HepG2 (cell line): ENCODE measurements around the gene ZNF678. TPM values are rescaled to one million over a fixed set of nuclear protein-coding genes. Genes with fewer than 3 reads are reported as not detected.

Source experiments
- ATAC-seq: fragments of 200-7000 bp; cut with Tn5 transposase; 3 replicates; pipeline ENCODE4 v1.9.1; 2020; ENCODE audit warnings: mild to moderate bottlenecking, moderate library complexity
- BruUV-seq: library from RNA; stranded (reverse); fragments of 400-500 nt; replicated peaks from 2 replicates; lab custom pipeline; 2021; lab: Mats Ljungman, UMichigan
- CTCF ChIA-PET: fragments of 300-600 bp; formaldehyde crosslinking; extraction: SDS; loops from one replicate; lab custom pipeline; 2021; ENCODE audit warnings: low total read pairs, inconsistent platforms, low intra/inter-chr PET ratio; lab: Yijun Ruan, JAX
- POLR2A ChIA-PET: fragments of 350-600 bp; sonication (Branson Sonifier 250); formaldehyde crosslinking; loops from one replicate; lab custom pipeline; 2020; ENCODE audit warnings: antibody characterized with exemption, inconsistent platforms; lab: Yijun Ruan, JAX
- DNase-seq: peaks from one replicate; pipeline ENCODE4 v3.0.0-alpha.2; 2015; ENCODE audit warnings: low spot score
- FAIRE-seq: peaks from 3 replicates; lab custom pipeline; 2011; peaks lifted over from hg19 to GRCh38; lab: Jason Lieb, UNC
- H2AFZ ChIP-seq: one replicate; pipeline ENCODE4 v1.6.1; 2011; ENCODE audit warnings: low read length, inconsistent platforms
- H3K27ac ChIP-seq: fragments of 300-600 bp; 3 replicates; pipeline ENCODE4 v1.8.0; 2011; ENCODE audit warnings: mixed run types, mild to moderate bottlenecking, mixed read lengths, low read length, inconsistent platforms; ENCODE audit not compliant: insufficient read depth; ENCODE audit errors: extremely low read length
- H3K27me3 ChIP-seq, 2 experiments: fragments of 200-600 bp in 1 of 2; 2 replicates in 1 of 2; 3 replicates in 1 of 2; pipeline versions ENCODE4 v1.6.0 to v1.8.0; 2011; ENCODE audit warnings: low read length in 2 of 2, mild to moderate bottlenecking in 2 of 2, moderate library complexity in 2 of 2, inconsistent platforms in 1 of 2; ENCODE audit not compliant: insufficient read depth in 2 of 2, control insufficient read depth in 1 of 2
- H3K36me3 ChIP-seq, 2 experiments: fragments of 200-600 bp in 1 of 2; replicated peaks in 1 of 2; 2 replicates in 1 of 2; 3 replicates in 1 of 2; pipeline versions ENCODE4 v1.5.1 to v1.8.0; 2011; ENCODE audit warnings: low read length in 2 of 2, inconsistent platforms in 1 of 2; ENCODE audit not compliant: insufficient read depth in 2 of 2, control insufficient read depth in 1 of 2
- H3K4me1 ChIP-seq: 2 replicates; pipeline ENCODE4 v1.5.1; 2012; ENCODE audit warnings: low read length, inconsistent platforms; ENCODE audit not compliant: insufficient read depth
- H3K4me2 ChIP-seq: 2 replicates; pipeline ENCODE4 v1.6.0; 2011; ENCODE audit warnings: low read depth, low read length, inconsistent platforms
- H3K4me3 ChIP-seq, 3 experiments: fragments of 200-600 bp in 1 of 3; sonication (generic), shearing (Covaris generic) in 1 of 3; replicated peaks in 1 of 3; 2 replicates each; pipeline ENCODE4 v1.5.1; 2011 to 2016; ENCODE audit warnings: low read length in 3 of 3, inconsistent platforms in 2 of 3, low read depth in 2 of 3, mild to moderate bottlenecking in 2 of 3, control low read depth in 1 of 3, mixed read lengths in 1 of 3; ENCODE audit not compliant: insufficient read depth in 1 of 3
- H3K79me2 ChIP-seq: one replicate; pipeline ENCODE4 v1.6.1; 2011; ENCODE audit warnings: low read length, inconsistent platforms; ENCODE audit not compliant: insufficient read depth
- H3K9ac ChIP-seq: 2 replicates; pipeline ENCODE4 v1.6.0; 2011; ENCODE audit warnings: mild to moderate bottlenecking, low read depth, low read length, inconsistent platforms; ENCODE audit not compliant: insufficient read depth
- H3K9me3 ChIP-seq: 2 replicates; pipeline ENCODE4 v1.5.1; 2012; ENCODE audit warnings: mild to moderate bottlenecking, low read length
- H4K20me1 ChIP-seq: 2 replicates; pipeline ENCODE4 v1.6.0; 2011; ENCODE audit warnings: inconsistent platforms, mild to moderate bottlenecking, low read length, moderate library complexity; ENCODE audit not compliant: insufficient read depth
- FOXP1 ChIP-seq, 2 experiments: fragments of 450-650 bp in 1 of 2; IDR thresholded peaks; 2 replicates each; pipeline ENCODE4 v1.6.1; 2017 to 2018; ENCODE audit warnings: antibody characterized with exemption in 1 of 2
- HDAC6 ChIP-seq: fragments of 200-600 bp; sonication (generic); IDR thresholded peaks from 2 replicates; pipeline ENCODE4 v1.7.0; 2017; ENCODE audit warnings: mild to moderate bottlenecking, antibody characterized with exemption, low read length, low read depth
- MAFK ChIP-seq, 2 experiments: IDR thresholded peaks in 1 of 2; conservative IDR thresholded peaks in 1 of 2; 2 replicates each; pipeline ENCODE4 v1.6.1; 2011; ENCODE audit warnings: improper control_type of control experiment in 2 of 2, low read length in 2 of 2
- NFKBIZ ChIP-seq: IDR thresholded peaks from 2 replicates; pipeline ENCODE4 v1.6.1; 2018; ENCODE audit warnings: missing genetic modification reagents, missing compliant biosample characterization
- SCMH1 ChIP-seq: sonication (generic); formaldehyde crosslinking; IDR thresholded peaks from 2 replicates; pipeline ENCODE4 v1.9.0; 2021; ENCODE audit warnings: missing genetic modification reagents, mild to moderate bottlenecking, borderline replicate concordance
- SNRNP70 ChIP-seq: fragments of 200-400 bp; formaldehyde crosslinking; IDR thresholded peaks from 2 replicates; pipeline ENCODE4 v1.6.1; 2017; ENCODE audit warnings: mild to moderate bottlenecking, low read depth, low read length, moderate library complexity
- SRF ChIP-seq: IDR thresholded peaks from 2 replicates; pipeline ENCODE4 v1.6.1; 2011; ENCODE audit warnings: mild to moderate bottlenecking, low read depth, low read length, moderate library complexity
- STAG1 ChIP-seq: sonication (generic); formaldehyde crosslinking; IDR thresholded peaks from 2 replicates; pipeline ENCODE4 v1.4.0; 2020; ENCODE audit warnings: missing genetic modification reagents
- STAT5B ChIP-seq: sonication (generic); formaldehyde crosslinking; IDR thresholded peaks from 2 replicates; pipeline ENCODE4 v1.4.0; 2020; ENCODE audit warnings: missing genetic modification reagents
- SUZ12 ChIP-seq: fragments of 150-350 bp; IDR thresholded peaks from 2 replicates; pipeline ENCODE4 v1.6.1; 2014; ENCODE audit warnings: low read depth, low read length
- ZFP62 ChIP-seq: sonication (generic); formaldehyde crosslinking; IDR thresholded peaks from 2 replicates; pipeline ENCODE4 v1.4.0; 2020; ENCODE audit warnings: missing genetic modification reagents
- ZNF30 ChIP-seq: sonication (generic); formaldehyde crosslinking; IDR thresholded peaks from 2 replicates; pipeline ENCODE4 v1.5.0; 2020; ENCODE audit warnings: mild to moderate bottlenecking, missing genetic modification reagents
- ZNF337 ChIP-seq: sonication (generic); formaldehyde crosslinking; IDR thresholded peaks from 2 replicates; pipeline ENCODE4 v1.5.1; 2020; ENCODE audit warnings: missing genetic modification reagents, low read depth, mild to moderate bottlenecking, borderline replicate concordance
- WGBS: methylation state at CpG from one replicate; pipeline ENCODE4 v1.1.6; 2017; ENCODE audit warnings: low lambda C conversion rate; 5-methylcytosine and 5-hydroxymethylcytosine counted together
- in situ Hi-C: cut with HindIII; loops from 2 replicates; pipeline ENCODE4 v1.10.0; 2017; ENCODE audit warnings: low pct_unique_long_range_greater_than_20kb; ENCODE audit not compliant: extremely low pct_ligation_motif_present
- intact Hi-C: fragments of 100-400 bp; cut with micrococcal nuclease; formaldehyde crosslinking; loops from one replicate; pipeline ENCODE4 v1.10.0; 2022; ENCODE audit not compliant: unreplicated experiment
- polyA plus RNA-seq, 8 experiments: library from polyadenylated mRNA; depleted of rRNA in 3 of 8; stranded (reverse) in 7 of 8; unstranded in 1 of 8; fragments of >200 nt; fragmentation: Illumina TruSeq in 4 of 8; extraction: Trizol in 4 of 8; gene quantifications; 2 replicates each; pipeline versions ENCODE4 v1.2.1 to v1.2.3, GENCODE V29; 2011 to 2016; ENCODE audit warnings: low read depth in 4 of 8, missing spikeins in 1 of 8, mixed read lengths in 1 of 8; ENCODE audit not compliant: insufficient read depth in 1 of 8
- total RNA-seq, 5 experiments: library from RNA; depleted of rRNA; stranded (reverse); fragments of >200 nt; fragmentation: Illumina TruSeq; extraction: Trizol; gene quantifications; 2 replicates each; pipeline ENCODE4 v1.2.3, GENCODE V29; 2016; ENCODE audit warnings: low read depth in 1 of 5
- TF ChIP-seq, protein P1 (sequence below): sonication (generic); formaldehyde crosslinking; IDR thresholded peaks from 2 replicates; pipeline ENCODE4 v1.5.1; 2020; ENCODE audit warnings: mild to moderate bottlenecking, missing genetic modification reagents, moderate library complexity
- TF ChIP-seq, protein P2 (sequence below): sonication (generic); formaldehyde crosslinking; IDR thresholded peaks from 2 replicates; pipeline ENCODE4 v1.5.1; 2020; ENCODE audit warnings: missing genetic modification reagents, mild to moderate bottlenecking, borderline replicate concordance
- TF ChIP-seq, protein P3 (sequence below): sonication (generic); formaldehyde crosslinking; IDR thresholded peaks from 2 replicates; pipeline ENCODE4 v1.5.0; 2020; ENCODE audit warnings: missing genetic modification reagents
- TF ChIP-seq, protein P4 (sequence below): sonication (generic); formaldehyde crosslinking; IDR thresholded peaks from 2 replicates; pipeline ENCODE4 v1.8.0; 2022; ENCODE audit warnings: mild to moderate bottlenecking, missing genetic modification reagents; ENCODE audit not compliant: insufficient replicate concordance

ZNF678 gene
- total and polyA plus RNA-seq, 2 of the 13 experiments (the other 11 are each of a cell fraction or from before 2014, with no cell fraction given): 2.0 to 7.6 TPM

DNA sequence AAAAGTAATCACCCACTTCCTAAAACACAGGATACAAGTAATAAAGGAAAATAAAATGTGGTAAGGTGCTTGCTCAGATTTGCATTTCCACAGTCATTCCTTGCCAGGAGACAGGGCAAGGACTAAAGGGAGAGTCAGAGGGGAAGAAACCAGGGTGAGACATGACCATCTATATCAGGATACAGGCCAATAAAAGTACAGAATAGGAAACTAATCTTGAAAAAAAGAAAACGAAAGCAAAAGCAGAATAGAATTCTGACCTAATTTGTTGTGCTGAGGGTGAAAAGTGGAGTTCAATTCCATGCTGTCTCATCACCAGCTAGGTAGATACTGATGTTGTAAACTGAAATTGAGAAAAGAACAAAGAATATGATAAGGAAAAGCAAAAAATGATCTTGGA is 144.5 kb downstream of the ZNF678 start:
- in situ Hi-C loops (no loop called here), intact Hi-C loops (no loop called here)
- DNase-seq: no peak
- no peak for ATAC-seq
- ChIA-PET CTCF (no interaction called here), POLR2A (no interaction called here)
- FAIRE-seq: no peak
- Histone ChIP-seq H3K4me1 (no peaks in the 10 kb centered on the region), H3K36me3 (no peaks in the 10 kb centered on the region), H3K9me3 (no peaks in the 10 kb centered on the region), H4K20me1 (no peaks in the 10 kb centered on the region), H3K4me3 (no peak overlapping the region), H3K27ac (no peak overlapping the region), H3K79me2 (no peaks in the 10 kb centered on the region), H3K9ac (no peak overlapping the region), H2AFZ (no peak overlapping the region), H3K27me3 (no peaks in the 10 kb centered on the region), H3K4me2 (0 out of 2 replicates have a peak overlapping the region, but pooled peaks have one; percentile 16)
- no TSS peak for BruUV-seq
- WGBS: 0% methylated on average over 1 of the region's 1 CpG
- TF ChIP-seq HDAC6 (no peak), ZFP62 (CRISPR knock-in tag) (no peak), NFKBIZ (no peak), ZNF30 (CRISPR knock-in tag) (no peak), FOXP1 (IDR thresholded peaks at IDR 0.05) (no peak), FOXP1 (CRISPR knock-in tag; IDR thresholded peaks at IDR 0.05) (no peak), SUZ12 (no peak), STAG1 (CRISPR knock-in tag) (no peak), SCMH1 (CRISPR knock-in tag) (no peak), MAFK (conservative IDR thresholded peaks at IDR 0.05 in 1 of 2, IDR thresholded peaks at IDR 0.05 in 1 of 2; ENCODE audit: low read length in 2 of 2) (no peak), ZNF337 (no peak), SNRNP70 (no peak), SRF (no peak), STAT5B (CRISPR knock-in tag) (no peak)
- TF ChIP-seq, protein P1, sequence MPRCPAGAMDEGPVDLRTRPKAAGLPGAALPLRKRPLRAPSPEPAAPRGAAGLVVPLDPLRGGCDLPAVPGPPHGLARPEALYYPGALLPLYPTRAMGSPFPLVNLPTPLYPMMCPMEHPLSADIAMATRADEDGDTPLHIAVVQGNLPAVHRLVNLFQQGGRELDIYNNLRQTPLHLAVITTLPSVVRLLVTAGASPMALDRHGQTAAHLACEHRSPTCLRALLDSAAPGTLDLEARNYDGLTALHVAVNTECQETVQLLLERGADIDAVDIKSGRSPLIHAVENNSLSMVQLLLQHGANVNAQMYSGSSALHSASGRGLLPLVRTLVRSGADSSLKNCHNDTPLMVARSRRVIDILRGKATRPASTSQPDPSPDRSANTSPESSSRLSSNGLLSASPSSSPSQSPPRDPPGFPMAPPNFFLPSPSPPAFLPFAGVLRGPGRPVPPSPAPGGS (CRISPR knock-in tag): no peak
- TF ChIP-seq, protein P2, sequence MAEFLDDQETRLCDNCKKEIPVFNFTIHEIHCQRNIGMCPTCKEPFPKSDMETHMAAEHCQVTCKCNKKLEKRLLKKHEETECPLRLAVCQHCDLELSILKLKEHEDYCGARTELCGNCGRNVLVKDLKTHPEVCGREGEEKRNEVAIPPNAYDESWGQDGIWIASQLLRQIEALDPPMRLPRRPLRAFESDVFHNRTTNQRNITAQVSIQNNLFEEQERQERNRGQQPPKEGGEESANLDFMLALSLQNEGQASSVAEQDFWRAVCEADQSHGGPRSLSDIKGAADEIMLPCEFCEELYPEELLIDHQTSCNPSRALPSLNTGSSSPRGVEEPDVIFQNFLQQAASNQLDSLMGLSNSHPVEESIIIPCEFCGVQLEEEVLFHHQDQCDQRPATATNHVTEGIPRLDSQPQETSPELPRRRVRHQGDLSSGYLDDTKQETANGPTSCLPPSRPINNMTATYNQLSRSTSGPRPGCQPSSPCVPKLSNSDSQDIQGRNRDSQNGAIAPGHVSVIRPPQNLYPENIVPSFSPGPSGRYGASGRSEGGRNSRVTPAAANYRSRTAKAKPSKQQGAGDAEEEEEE (CRISPR knock-in tag): no peak
- TF ChIP-seq, protein P3, sequence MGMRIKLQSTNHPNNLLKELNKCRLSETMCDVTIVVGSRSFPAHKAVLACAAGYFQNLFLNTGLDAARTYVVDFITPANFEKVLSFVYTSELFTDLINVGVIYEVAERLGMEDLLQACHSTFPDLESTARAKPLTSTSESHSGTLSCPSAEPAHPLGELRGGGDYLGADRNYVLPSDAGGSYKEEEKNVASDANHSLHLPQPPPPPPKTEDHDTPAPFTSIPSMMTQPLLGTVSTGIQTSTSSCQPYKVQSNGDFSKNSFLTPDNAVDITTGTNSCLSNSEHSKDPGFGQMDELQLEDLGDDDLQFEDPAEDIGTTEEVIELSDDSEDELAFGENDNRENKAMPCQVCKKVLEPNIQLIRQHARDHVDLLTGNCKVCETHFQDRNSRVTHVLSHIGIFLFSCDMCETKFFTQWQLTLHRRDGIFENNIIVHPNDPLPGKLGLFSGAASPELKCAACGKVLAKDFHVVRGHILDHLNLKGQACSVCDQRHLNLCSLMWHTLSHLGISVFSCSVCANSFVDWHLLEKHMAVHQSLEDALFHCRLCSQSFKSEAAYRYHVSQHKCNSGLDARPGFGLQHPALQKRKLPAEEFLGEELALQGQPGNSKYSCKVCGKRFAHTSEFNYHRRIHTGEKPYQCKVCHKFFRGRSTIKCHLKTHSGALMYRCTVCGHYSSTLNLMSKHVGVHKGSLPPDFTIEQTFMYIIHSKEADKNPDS (CRISPR knock-in tag): no peak
- TF ChIP-seq, protein P4, sequence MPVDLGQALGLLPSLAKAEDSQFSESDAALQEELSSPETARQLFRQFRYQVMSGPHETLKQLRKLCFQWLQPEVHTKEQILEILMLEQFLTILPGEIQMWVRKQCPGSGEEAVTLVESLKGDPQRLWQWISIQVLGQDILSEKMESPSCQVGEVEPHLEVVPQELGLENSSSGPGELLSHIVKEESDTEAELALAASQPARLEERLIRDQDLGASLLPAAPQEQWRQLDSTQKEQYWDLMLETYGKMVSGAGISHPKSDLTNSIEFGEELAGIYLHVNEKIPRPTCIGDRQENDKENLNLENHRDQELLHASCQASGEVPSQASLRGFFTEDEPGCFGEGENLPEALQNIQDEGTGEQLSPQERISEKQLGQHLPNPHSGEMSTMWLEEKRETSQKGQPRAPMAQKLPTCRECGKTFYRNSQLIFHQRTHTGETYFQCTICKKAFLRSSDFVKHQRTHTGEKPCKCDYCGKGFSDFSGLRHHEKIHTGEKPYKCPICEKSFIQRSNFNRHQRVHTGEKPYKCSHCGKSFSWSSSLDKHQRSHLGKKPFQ (CRISPR knock-in tag): no peak
